Stimulated activated CD4-positive, alpha-beta T cell treated with anti-CD3 and anti-CD28 coated beads, Interleukin-1b, Interleukin-23, amount 100 ng/mL, for 24 hours (primary cell): ENCODE results near the gene ATP13A3.
"Not testable (repeated sequence)": the region's sequence is repeated elsewhere in the genome, so short reads cannot be mapped to it uniquely, and the experiment has no call there.

Experiments used
- DNase-seq, 4 experiments: peaks; one replicate each; pipeline ENCODE4 v3.0.0-alpha.2; 2020; ENCODE audit warnings: low read depth in 4 of 4, low spot score in 1 of 4

The ATP13A3 gene

GRCh38 chr3:194500198-194500597, 13.4 kb upstream of the ATP13A3 start:
- DNase-seq, result no peak

- not testable (repeated sequence) for DNase-seq
Observed at GRCh38 chr3:194499516-194499915, 12.7 kb upstream of the ATP13A3 start.

DNA sequence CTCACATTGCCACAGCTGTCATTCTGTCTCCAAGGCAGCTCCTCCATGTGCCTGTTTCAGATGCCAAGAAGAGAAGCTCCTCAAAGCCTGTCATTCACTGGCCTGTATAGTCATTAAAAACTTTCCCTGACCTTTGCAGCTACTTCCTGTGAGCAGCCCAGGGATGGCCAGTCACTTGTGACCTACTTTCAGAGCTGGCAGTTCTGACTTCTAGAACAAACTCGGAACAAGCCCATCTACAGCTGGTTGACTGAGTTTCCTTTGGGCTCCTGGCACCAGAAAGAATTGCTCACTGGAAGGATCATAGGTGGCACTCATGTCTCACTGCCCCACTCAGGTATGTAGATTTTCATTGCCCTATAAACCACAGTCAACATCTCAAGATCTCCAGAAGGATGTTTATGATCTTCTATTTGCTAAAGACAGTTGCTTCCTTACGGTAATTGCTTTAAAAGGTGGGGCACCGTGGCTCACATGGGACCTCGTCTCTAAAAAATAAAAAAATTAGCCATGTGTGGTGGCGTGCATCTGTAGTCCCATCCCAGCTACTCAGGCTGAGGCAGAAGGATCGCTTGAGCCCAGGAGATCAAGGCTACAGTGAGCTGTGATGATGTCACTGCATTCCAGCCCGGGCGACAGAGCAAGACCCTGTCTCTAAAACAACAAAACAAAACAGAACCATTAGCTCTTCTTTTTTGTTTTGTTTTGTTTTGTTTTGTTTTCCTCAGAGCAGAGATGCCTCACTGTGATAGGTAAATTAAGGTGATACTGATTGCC, 11.2 kb upstream of the ATP13A3 start:
- no peak for DNase-seq

GRCh38 chr3:194496217-194496919, 9.6 kb upstream of the ATP13A3 start:
- no peak for DNase-seq

- DNase-seq, result no peak
Observed at GRCh38 chr3:194494951-194495374, 8.2 kb upstream of the ATP13A3 start.

- DNase-seq, result not testable (repeated sequence)
Observed at GRCh38 chr3:194493995-194494927, 7.5 kb upstream of the ATP13A3 start.

- DNase-seq, result no peak
Observed at GRCh38 chr3:194492001-194492400, 5.2 kb upstream of the ATP13A3 start.

GRCh38 chr3:194489736-194490612, 3.2 kb upstream of the ATP13A3 start:
- DNase-seq, result no peak

DNA sequence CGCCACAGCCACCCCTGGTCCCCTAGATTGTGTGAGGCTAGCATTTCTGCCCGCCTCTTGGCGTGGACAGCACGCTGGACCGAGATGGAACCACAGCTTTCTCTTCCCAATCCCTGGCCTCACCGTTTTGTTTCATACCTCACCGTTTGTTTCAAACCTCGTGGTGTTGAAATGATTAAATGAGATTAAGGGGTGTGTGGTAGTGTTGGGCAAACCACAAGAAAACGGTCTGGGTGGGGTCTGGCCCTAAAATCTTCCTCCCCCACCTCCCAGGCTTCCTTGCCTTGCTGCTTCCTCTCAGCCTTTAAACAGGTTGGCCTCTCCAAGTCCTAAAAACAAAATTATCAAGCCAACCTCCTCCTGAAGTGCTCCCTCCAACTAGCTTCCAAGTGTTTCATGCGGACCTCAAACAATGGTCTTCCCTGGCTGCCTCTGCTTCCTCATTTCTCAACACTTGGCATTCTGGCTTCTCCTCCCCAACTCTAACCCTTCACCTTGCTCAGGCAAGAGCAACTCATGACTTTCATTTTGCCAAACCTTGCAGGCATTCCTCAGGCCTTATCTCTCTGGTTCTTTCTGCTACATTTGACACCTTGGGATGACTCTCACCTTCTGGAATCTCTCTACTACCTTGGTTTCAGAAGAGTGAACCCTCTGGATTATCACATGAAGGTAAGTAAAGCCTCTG, 1.4 kb upstream of the ATP13A3 start:
- DNase-seq, result no peak

- peak in 3 of 4 experiments; percentile 7 to 20 (median 19) for DNase-seq
Observed at GRCh38 chr3:194487289-194488054, 670 bp upstream of the ATP13A3 start.

- DNase-seq, result peak in 3 of 4 experiments; percentile 34 to 48 (median 48)
Observed at GRCh38 chr3:194485881-194486539, 792 bp downstream of the ATP13A3 start.

- DNase-seq, result no peak
Observed at GRCh38 chr3:194485468-194485880, 1.3 kb downstream of the ATP13A3 start.

DNA sequence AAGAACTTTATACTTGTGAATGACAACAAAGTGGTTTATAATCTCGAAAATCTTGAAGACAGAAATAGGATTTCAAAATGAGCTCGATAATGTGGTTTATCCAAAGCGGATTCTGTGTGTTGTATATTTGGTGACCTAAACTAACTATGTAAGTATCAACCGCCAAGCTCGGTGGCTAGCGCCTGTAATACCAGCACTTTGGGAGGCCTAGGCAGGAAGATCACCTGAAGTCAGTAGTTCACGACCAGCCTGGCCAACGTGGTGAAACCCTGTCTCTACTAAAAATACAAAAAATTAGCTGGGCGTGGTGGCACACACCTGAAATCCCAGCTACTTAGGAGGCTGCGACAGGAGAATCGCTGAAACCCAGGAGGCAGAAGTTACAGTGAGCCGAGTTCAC, 2.2 kb downstream of the ATP13A3 start:
- no peak for DNase-seq

DNA sequence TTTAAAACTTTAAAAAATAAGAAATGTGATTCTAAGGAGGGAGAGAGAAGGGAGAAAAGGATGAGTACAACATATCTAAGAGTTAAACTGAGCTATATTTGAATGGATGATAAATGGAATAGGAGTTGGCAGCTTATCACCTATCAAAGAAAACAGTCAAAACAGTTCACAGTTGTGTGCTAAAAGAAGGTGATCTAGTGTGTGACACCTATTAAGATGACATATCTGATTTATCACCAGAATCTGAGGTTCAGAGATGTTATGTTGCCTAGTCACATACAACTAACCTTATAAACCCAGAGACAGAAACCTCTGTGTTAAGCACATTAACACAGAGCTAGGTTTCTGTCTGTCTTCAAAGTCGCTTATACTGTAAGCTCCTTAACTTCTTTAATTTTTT, 3.0 kb downstream of the ATP13A3 start:
- DNase-seq, result no peak

DNA sequence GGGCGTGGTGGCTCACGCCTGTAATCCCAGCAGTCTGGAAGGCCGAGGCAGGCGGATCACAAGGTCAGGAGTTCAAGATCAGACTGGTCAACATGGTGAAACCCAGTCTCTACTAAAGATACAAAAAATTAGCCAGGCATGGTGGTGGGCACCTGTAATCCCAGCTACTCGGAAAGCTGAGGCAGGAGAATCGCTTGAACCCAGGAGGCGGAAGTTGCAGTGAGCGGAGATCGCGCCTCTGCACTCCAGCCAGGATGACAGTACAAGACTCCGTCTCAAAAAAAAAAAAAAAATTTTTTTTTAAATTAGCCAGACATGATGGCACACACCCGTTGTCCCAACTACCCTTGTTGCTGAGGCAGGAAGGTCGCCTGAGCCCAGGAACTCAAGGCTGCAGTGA, 4.0 kb downstream of the ATP13A3 start:
- DNase-seq, result not testable (repeated sequence)

GRCh38 chr3:194482196-194482593, 4.6 kb downstream of the ATP13A3 start:
- no peak for DNase-seq

DNA sequence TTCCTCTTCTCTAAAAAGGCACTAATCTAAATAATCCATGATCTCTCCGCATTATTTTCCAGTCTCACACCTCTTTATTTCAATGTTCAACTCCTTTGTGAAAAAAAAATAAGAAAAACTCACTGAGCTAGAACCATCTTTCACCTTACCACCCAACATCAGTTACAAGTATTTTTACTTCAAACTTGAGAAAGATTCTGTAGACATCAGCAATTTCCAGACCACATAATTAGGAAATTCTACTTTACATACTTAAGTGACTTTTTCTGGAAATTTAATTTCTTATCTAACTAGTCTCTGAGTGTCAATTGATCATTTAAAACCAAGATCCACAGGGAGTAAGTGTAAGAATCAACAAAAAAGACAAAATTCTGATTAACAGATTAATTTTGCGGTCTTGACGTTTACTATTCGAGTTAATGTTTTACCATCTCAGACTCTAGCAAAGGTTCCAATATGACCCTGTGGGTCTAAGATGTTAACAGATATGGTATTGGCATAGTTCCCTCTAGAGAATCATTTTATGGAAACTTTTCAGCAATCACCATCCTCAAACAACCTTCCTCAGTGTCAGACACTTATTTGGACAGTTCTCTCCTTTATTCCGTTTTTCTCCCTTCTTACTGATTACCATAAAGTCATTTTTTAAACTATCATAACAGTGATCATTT, 5.1 kb downstream of the ATP13A3 start:
- no peak for DNase-seq

DNA sequence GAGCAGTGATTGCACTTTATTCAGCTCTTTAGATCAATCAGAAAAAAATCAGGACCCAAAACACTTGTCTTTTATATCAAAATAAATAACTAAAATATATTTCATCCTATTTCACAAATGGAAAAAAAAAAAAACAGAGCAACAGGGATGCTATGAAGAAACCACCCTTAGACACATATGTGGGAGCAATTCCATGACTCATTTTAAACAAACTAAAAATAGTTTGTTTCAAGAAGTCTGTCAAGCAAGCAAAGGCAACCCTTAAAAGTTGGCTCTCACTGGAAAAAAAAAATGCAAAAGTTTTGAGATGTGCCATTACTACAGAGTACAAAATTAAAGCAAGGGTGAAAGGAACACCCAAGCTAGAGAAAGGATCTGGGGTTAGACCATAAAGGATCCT, 5.7 kb downstream of the ATP13A3 start:
- no peak for DNase-seq
